Measurements from ENCODE around the gene NKAIN2.

DNA sequence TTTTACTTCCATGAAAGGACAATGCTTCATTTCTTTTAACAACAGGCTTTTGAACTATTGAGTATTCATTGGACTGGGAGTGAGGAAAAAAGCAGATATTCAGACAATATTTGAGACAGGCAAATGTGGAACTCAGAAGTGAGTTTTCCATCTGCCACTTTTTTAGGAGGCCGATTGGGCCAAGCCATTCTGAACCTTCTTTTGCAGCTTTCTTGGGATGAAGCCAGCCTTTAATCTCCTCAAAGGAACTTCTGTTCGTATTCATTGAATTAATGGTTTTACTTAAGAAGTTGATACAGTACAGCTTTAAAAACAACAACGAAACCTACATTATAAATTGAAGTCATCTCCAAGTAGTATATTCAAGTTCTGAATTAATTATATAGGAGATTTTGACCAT is 971.5 kb downstream of the NKAIN2 start:
- TF ChIP-seq, protein P1, sequence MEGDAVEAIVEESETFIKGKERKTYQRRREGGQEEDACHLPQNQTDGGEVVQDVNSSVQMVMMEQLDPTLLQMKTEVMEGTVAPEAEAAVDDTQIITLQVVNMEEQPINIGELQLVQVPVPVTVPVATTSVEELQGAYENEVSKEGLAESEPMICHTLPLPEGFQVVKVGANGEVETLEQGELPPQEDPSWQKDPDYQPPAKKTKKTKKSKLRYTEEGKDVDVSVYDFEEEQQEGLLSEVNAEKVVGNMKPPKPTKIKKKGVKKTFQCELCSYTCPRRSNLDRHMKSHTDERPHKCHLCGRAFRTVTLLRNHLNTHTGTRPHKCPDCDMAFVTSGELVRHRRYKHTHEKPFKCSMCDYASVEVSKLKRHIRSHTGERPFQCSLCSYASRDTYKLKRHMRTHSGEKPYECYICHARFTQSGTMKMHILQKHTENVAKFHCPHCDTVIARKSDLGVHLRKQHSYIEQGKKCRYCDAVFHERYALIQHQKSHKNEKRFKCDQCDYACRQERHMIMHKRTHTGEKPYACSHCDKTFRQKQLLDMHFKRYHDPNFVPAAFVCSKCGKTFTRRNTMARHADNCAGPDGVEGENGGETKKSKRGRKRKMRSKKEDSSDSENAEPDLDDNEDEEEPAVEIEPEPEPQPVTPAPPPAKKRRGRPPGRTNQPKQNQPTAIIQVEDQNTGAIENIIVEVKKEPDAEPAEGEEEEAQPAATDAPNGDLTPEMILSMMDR (IDR thresholded peaks at IDR 0.05 in 4 of 5, conservative IDR thresholded peaks at IDR 0.05 in 1 of 5) = no peak
- TF ChIP-seq POLR2A (IDR thresholded peaks at IDR 0.05) = no peak
